ENCODE results near the gene SCFD2.
"Not testable (repeated sequence)": the region's sequence is repeated elsewhere in the genome, so short reads cannot be mapped to it uniquely, and the experiment has no call there.

Gene SCFD2

DNA sequence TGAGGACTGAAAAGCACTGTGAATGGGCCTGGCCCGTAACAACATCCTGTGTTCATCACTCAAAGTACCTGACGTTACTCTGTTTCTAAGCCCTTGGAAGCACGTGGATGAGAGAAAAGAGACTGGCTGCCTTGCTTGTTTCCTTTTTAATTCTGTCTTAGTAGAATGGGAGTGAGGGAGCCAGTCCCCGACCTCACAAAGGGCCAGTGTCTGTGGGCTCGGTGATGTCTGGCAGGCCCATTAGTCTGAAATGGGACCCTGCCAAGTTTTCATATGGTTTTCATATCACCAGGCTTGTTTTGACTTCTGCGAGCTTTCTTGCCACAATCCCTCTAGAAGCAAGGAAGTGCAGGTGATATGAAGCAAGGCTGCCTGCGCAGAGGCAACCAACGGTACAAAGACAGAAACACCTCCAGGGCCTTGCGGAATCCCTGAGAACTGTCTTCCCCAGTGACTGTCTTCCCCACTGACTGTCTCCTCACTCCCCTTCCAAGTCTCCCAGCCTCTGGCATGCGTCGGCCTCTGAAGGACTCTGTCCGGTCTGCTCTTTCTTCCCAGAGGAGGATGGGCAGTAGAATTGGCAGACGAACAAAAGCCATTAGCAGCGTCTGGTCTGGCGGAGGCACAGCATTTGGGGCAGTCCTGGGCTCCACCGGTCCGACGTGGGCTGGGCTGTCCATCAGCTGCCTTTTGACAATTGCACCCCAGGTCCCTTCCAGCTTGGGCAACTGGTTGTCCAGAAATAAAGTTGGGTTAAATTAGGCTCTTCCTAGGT lies 524.0 kb downstream of the SCFD2 start:
- no peak for DNase-seq

- DNase-seq: no peak
Observed at GRCh38 chr4:52840531-52841370, 525.1 kb downstream of the SCFD2 start.

DNA sequence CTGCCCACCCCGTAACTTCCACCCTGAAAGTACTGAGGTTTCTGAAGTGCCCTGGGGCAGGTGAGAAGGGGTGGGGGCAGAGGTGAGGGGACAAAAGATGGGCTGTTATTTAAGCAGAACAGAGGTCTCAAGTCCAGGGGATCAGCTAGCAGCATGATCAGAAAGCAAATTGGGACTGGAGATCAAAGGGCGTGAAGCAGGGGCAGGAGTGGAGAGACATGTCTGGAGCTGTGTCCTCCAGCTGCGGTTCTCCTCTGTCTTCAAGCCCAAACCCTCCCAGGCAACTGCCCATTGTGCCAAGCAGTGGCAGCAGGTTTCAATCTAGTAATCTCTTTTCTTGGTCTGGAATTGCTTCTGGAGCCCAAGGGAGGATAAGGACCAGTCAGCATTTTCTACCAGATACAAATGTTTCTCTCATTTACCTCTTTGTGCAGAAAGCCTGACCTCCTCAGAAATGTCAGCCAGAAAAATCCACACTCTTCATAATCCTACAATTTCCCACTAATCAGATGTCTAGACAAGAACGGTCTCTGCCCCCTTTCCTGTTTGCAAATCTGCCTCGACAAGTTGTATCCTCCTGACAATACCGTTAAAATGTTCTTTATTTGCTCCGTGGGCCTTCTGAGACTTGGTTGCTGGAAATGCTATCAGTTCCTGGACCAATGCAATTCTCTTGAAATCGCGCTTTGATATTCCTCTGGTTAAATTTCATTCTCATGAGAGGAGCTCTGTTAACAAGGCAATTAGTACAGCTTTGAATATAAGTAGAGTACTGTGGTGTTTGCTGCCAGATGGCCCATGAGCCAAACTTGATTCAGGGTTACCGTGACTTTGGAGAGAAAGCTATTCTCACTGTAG lies 526.9 kb downstream of the SCFD2 start:
- no peak for DNase-seq

DNA sequence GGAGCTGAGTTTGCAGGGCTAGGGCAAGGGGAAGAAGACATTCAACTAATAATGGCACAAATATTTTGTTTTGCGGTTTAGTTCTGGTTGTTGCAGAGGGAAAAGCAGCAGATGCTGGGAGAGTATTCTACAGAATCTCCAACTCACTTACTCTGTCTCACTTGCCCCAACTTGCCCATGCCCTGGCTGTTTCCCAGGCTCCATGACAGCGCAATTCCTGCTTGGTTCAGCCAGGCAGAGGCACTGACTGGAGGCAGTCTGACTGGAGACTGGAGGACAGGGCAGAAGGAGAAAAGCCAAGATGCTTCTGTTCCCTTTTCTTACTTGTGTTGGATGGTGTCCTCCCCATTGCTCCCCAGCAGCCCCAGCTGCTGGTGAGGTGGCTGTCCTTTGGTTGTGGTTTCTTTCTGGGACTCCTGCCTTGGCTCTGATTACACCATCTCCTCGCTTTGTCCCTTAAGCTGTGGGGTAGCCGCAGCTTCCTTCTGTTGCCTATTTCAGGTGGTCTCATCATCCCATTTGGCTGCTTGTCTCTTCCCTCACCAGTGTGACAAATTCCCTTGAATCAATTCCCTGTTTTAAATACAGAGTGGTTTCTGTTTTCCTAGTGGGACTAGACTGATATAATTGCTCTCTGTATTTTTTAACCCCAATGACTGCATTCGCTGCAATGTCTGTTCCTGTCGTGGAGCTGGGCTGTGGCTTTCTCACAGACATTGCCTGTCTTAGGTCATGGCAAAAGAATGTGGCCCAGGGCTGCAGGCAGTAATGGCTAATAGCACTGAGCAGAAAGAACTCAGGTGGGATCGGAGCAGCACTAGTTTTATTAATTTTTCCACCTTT lies 527.9 kb downstream of the SCFD2 start:
- DNase-seq: peak; percentile 82

GRCh38 chr4:52836678-52837077 lies 529.2 kb downstream of the SCFD2 start:
- DNase-seq: no peak

DNA sequence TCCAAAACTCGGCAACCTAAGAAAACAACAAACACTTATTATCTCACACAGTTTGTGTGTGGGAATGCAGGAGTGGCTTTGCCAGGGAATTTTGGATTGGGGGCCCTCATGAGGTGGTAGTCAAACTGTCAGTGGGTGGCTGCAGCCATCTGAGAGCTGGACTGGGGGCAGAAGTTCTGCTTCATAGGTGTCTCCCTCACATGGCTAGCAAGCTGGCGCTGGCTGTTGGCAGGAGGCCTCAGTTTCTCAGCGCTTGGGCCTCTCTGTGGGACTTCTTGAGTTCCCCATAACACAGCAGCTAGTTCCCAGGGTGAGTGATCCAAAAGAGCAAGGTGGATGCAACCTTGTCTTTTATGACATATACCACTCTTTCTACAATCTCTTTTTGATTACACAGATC lies 529.7 kb downstream of the SCFD2 start:
- DNase-seq: no peak

DNA sequence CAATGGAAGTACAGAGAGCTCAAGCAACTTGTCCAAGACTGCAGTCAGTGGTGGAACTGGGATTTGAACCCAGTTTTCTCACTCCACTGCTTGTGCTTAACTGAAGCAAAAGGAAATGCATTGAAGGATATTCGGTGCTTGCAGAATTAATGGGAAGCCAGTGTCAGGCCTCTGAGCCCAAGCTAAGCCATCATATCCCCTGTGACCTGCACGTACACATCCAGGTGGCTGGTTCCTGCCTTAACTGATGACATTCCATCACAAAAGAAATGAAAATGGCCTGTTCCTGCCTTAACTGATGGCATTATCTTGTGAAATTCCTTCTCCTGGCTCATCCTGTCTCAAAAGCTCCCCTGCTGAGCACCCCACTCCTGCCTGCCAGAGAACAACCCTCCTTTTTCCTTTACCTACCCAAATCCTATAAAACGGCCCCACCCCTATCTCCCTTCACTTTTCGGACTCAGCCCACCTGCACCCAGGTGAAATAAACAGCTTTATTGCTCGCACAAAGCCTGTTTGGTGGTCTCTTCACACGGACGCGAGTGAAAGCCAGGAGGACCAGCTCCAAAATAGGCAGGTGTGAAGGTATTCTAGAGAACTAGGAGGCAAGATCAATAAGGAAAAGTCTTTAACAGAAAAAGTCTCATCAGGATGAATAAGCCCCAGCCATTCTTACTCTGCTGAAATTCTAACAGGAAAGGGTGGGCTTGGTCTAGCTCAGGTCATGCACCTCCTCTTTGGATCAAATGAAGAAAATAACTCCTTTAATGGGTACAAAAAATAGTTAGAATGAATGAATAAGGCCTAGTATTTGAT lies 531.0 kb downstream of the SCFD2 start:
- DNase-seq: not testable (repeated sequence)

- no peak for DNase-seq
Observed at GRCh38 chr4:52833941-52834525, 531.8 kb downstream of the SCFD2 start.

GRCh38 chr4:52825460-52826090 lies 540.3 kb downstream of the SCFD2 start:
- no peak for DNase-seq

- peak; percentile 49 for DNase-seq
Observed at GRCh38 chr4:52824603-52825459, 541.0 kb downstream of the SCFD2 start.

DNA sequence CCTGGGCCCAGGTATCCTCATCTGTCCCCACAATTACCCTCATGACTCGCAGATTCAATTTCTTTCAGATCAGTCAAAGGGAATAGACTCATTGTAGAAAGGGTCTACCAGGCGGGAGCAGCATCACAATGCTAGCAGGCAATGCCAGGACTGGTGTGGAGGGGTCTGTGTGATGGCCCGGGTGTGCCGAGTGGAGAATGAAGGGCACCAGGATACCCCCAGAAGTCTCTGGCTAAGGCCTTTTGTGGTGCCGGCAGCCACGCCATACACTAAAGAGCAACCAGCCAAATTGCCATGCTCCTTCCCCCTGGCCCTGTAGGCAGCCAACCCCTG lies 541.6 kb downstream of the SCFD2 start:
- no peak for DNase-seq

GRCh38 chr4:52823702-52824092 lies 542.2 kb downstream of the SCFD2 start:
- no peak for DNase-seq

Measured in EL (cell line).